Fibroblast of villous mesenchyme (primary cell): ENCODE data around the gene SOS2. TPM values are rescaled to one million over a fixed set of nuclear protein-coding genes. Genes with fewer than 3 reads are reported as not detected.
"Not testable (repeated sequence)": the region's sequence is repeated elsewhere in the genome, so short reads cannot be mapped to it uniquely, and the experiment has no call there.

Experiments used
- DNase-seq: peaks from one replicate; pipeline ENCODE4 v3.0.0-alpha.2; 2010; ENCODE audit warnings: low read depth
- H3K4me3 ChIP-seq: 2 replicates; pipeline ENCODE4 v1.5.1; 2011; ENCODE audit warnings: low read depth, mild to moderate bottlenecking, low read length
- CTCF ChIP-seq: IDR thresholded peaks from 2 replicates; pipeline ENCODE4 v1.5.1; 2012; ENCODE audit warnings: low read depth, mild to moderate bottlenecking, low read length; ENCODE audit not compliant: insufficient read depth
- total RNA-seq: library from RNA; depleted of rRNA; stranded (reverse); fragments of >200 nt; gene quantifications from 2 replicates; pipeline ENCODE4 v1.2.3, GENCODE V29; 2012

Gene SOS2
- total RNA-seq, 1 donor = 27.2 TPM

GRCh38 chr14:50171895-50172294 lies 59.5 kb downstream of the SOS2 start:
- TF ChIP-seq CTCF = no peak
- H3K4me3 ChIP-seq = no peak overlapping the region
- no peak for DNase-seq

GRCh38 chr14:50167381-50167780 lies 64.0 kb downstream of the SOS2 start:
- not testable (repeated sequence) for H3K4me3 ChIP-seq
- DNase-seq = peak; percentile 13

- no peak overlapping the region for H3K4me3 ChIP-seq
- no peak for DNase-seq
- no peak for TF ChIP-seq CTCF
Observed at GRCh38 chr14:50156111-50156510, 75.3 kb downstream of the SOS2 start.

- no peak for DNase-seq
- H3K4me3 ChIP-seq = no peak overlapping the region
- no peak for TF ChIP-seq CTCF
Observed at GRCh38 chr14:50148799-50149198, 82.6 kb downstream of the SOS2 start.

- no peak for TF ChIP-seq CTCF
- DNase-seq = no peak
Observed at GRCh38 chr14:50139192-50139591, 92.2 kb downstream of the SOS2 start.

GRCh38 chr14:50127802-50128201 lies 103.6 kb downstream of the SOS2 start:
- no peak overlapping the region for H3K4me3 ChIP-seq
- no peak for TF ChIP-seq CTCF
- DNase-seq = no peak

More at GRCh38 chr14:50139192-50139591, 92.2 kb downstream of the SOS2 start:
- no peak overlapping the region for H3K4me3 ChIP-seq

- DNase-seq = no peak
- no peak overlapping the region for H3K4me3 ChIP-seq
- TF ChIP-seq CTCF = no peak
Observed at GRCh38 chr14:50123062-50123461, 108.3 kb downstream of the SOS2 start.
